ENCODE data around the gene SASH1.

SASH1 gene

GRCh38 chr6:148524471-148524882 is 181.8 kb downstream of the SASH1 start:
- no peak overlapping the region for H3K4me3 ChIP-seq (ENCODE audit: low read length)
- TF ChIP-seq, protein P1, sequence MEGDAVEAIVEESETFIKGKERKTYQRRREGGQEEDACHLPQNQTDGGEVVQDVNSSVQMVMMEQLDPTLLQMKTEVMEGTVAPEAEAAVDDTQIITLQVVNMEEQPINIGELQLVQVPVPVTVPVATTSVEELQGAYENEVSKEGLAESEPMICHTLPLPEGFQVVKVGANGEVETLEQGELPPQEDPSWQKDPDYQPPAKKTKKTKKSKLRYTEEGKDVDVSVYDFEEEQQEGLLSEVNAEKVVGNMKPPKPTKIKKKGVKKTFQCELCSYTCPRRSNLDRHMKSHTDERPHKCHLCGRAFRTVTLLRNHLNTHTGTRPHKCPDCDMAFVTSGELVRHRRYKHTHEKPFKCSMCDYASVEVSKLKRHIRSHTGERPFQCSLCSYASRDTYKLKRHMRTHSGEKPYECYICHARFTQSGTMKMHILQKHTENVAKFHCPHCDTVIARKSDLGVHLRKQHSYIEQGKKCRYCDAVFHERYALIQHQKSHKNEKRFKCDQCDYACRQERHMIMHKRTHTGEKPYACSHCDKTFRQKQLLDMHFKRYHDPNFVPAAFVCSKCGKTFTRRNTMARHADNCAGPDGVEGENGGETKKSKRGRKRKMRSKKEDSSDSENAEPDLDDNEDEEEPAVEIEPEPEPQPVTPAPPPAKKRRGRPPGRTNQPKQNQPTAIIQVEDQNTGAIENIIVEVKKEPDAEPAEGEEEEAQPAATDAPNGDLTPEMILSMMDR (conservative IDR thresholded peaks at IDR 0.05; ENCODE audit: low read depth, low read length): no peak
- DNase-seq (ENCODE audit: low read depth): no peak

GRCh38 chr6:148524976-148525375 is 182.3 kb downstream of the SASH1 start:
- TF ChIP-seq, protein P1 (conservative IDR thresholded peaks at IDR 0.05; ENCODE audit: low read depth, low read length): no peak
- no peak for DNase-seq (ENCODE audit: low read depth)
- H3K4me3 ChIP-seq (ENCODE audit: low read length): no peak overlapping the region

DNA sequence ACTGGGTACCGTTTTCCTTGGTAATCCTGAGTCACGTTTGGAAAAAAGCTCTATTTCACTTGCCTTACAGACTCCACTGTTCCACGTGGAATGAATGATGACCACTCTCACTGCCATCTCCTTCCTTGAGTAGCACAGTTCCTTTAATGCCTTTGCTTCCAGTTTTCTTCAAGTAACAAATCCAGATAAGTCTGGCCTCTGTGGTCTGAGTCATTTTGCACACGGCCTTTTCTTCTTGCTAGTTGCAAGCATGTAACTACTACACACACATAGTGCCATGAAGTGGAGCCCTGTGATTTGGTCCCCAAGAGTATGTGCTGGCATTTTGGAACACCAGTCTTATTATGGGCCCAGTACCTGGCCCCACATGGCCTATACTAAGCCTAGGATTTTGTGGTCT is 182.8 kb downstream of the SASH1 start:
- TF ChIP-seq, protein P1 (conservative IDR thresholded peaks at IDR 0.05; ENCODE audit: low read depth, low read length): no peak
- H3K4me3 ChIP-seq (ENCODE audit: low read length): no peak overlapping the region
- DNase-seq (ENCODE audit: low read depth): no peak

DNA sequence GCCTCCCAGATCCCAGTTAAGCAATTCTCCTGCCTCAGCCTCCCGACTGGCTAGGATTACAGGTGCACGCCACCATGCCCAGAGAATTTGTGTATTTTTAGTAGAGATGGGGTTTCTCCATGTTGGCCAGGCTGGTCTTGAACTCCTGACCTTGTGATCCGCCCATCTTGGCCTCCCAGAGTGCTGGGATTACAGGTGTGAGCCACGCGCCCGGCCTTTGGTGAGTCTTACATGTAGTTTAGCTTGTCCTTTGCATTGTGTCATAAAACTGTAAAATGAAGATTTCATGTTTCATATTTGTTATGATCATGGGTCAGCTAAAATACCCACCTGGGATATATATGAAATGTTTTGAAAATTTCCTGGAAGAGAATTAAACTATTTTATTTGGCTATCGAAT is 183.5 kb downstream of the SASH1 start:
- no peak for DNase-seq (ENCODE audit: low read depth)
- no peak overlapping the region for H3K4me3 ChIP-seq (ENCODE audit: low read length)
- TF ChIP-seq, protein P1 (conservative IDR thresholded peaks at IDR 0.05; ENCODE audit: low read depth, low read length): no peak

GRCh38 chr6:148528292-148528691 is 185.7 kb downstream of the SASH1 start:
- TF ChIP-seq, protein P1 (conservative IDR thresholded peaks at IDR 0.05; ENCODE audit: low read depth, low read length): peak; percentile 30
- DNase-seq (ENCODE audit: low read depth): no peak
- no peak overlapping the region for H3K4me3 ChIP-seq (ENCODE audit: low read length)

GRCh38 chr6:148529010-148529409 is 186.4 kb downstream of the SASH1 start:
- no peak overlapping the region for H3K4me3 ChIP-seq (ENCODE audit: low read length)

DNA sequence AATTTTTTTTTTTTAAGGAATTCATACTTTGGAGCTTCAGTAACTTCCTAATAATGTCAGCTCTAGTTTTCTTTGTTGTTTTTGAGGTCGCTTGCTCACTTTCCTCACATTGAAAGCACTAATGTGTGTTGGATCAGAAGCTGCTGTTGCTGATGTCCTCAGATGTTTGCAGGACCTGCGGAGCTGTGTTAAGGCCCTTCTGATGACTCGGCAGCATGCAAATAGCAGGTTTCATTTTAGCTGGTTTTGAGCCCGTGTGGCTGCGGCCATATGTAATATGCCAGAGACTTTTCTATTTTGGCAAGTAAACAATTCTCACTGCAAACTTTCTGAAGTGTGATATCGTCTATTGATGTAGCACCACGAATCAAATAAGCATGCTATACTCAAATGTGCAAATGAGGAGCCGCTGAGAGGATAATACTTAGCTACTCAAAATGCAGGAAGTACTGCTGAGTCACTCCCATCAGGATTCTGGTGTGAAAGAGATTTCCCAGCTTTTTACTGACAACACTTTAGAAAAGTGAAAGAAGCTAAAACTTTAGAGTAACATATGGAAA is 187.8 kb downstream of the SASH1 start:
- peak; percentile 35 for DNase-seq (ENCODE audit: low read depth)
- TF ChIP-seq, protein P1 (conservative IDR thresholded peaks at IDR 0.05; ENCODE audit: low read depth, low read length): no peak
- no peak overlapping the region for H3K4me3 ChIP-seq (ENCODE audit: low read length)

More at GRCh38 chr6:148529010-148529409, 186.4 kb downstream of the SASH1 start:
- TF ChIP-seq, protein P1 (conservative IDR thresholded peaks at IDR 0.05; ENCODE audit: low read depth, low read length): no peak
- no peak for DNase-seq (ENCODE audit: low read depth)
